Body of pancreas (tissue), 4 donors: ENCODE measurements around the gene R3HDM4.

ENCODE experiments used
- POLR2A ChIP-seq, 3 donors: fragments of 450-650 bp; IDR thresholded peaks; one replicate each; pipeline ENCODE4 v1.6.1; 2016; ENCODE audit warnings: antibody characterized with exemption in 3 of 3, mild to moderate bottlenecking in 2 of 3
- TF ChIP-seq, protein P1 (sequence below), 7 experiments: fragments of 450-650 bp in 4 of 7; fragments of 200-600 bp in 3 of 7; sonication (generic) in 3 of 7; IDR thresholded peaks; one replicate each; pipeline ENCODE4 v1.5.1; 2016 to 2019; ENCODE audit warnings: antibody characterized with exemption in 7 of 7

DNA sequence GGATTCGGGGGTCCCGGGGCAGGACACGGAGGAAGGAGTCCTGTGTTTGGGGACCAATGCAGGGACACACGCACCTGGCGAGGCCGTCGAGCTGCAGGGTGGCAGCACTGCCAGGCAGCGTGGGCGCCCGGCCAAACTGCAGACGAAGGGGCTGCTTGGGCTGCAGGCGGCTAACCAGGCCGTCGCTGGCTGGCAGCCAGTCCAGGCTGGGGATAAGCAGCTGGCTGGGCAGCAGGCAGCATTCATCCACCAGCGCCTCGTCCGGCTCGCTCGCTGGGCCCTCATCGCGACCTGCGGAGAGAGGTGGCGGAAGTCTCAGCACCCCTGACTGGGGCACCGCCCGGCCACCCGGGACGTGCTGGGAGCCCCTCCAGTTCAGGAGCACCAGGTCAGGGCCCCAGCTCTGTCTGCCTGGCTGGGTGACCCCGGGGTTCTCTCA lies 42.0 kb downstream of the R3HDM4 start:
- no peak for TF ChIP-seq POLR2A (IDR thresholded peaks at IDR 0.05)
- TF ChIP-seq, protein P1, sequence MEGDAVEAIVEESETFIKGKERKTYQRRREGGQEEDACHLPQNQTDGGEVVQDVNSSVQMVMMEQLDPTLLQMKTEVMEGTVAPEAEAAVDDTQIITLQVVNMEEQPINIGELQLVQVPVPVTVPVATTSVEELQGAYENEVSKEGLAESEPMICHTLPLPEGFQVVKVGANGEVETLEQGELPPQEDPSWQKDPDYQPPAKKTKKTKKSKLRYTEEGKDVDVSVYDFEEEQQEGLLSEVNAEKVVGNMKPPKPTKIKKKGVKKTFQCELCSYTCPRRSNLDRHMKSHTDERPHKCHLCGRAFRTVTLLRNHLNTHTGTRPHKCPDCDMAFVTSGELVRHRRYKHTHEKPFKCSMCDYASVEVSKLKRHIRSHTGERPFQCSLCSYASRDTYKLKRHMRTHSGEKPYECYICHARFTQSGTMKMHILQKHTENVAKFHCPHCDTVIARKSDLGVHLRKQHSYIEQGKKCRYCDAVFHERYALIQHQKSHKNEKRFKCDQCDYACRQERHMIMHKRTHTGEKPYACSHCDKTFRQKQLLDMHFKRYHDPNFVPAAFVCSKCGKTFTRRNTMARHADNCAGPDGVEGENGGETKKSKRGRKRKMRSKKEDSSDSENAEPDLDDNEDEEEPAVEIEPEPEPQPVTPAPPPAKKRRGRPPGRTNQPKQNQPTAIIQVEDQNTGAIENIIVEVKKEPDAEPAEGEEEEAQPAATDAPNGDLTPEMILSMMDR (IDR thresholded peaks at IDR 0.05): no peak
